Astrocyte (in vitro differentiated cells and primary cell): ENCODE data around the gene LYPD4. TPM values are rescaled to one million over a fixed set of nuclear protein-coding genes. Genes with fewer than 3 reads are reported as not detected.

Experiments
- DNase-seq: peaks from one replicate; pipeline ENCODE4 v3.0.0-alpha.2; 2010; ENCODE audit warnings: low read depth
- FAIRE-seq: peaks from 2 replicates; lab custom pipeline; 2011; peaks lifted over from hg19 to GRCh38; lab: Jason Lieb, UNC
- H2AFZ ChIP-seq: 2 replicates; pipeline ENCODE4 v1.6.0; 2012; ENCODE audit warnings: low read depth, low read length, inconsistent platforms
- H3K27ac ChIP-seq: 2 replicates; pipeline ENCODE4 v1.5.1; 2011; ENCODE audit warnings: low read depth, low read length, inconsistent platforms
- H3K27me3 ChIP-seq: 2 replicates; pipeline ENCODE4 v1.6.0; 2011; ENCODE audit warnings: low read length, inconsistent platforms; ENCODE audit not compliant: insufficient read depth
- H3K36me3 ChIP-seq: 2 replicates; pipeline ENCODE4 v1.5.1; 2011; ENCODE audit warnings: low read length, inconsistent platforms; ENCODE audit not compliant: insufficient read depth
- H3K4me1 ChIP-seq: 2 replicates; pipeline ENCODE4 v1.5.1; 2011; ENCODE audit warnings: low read length, inconsistent platforms; ENCODE audit not compliant: insufficient read depth
- H3K4me2 ChIP-seq: 2 replicates; pipeline ENCODE4 v1.6.0; 2012; ENCODE audit warnings: low read length, inconsistent platforms
- H3K4me3 ChIP-seq: 2 replicates; pipeline ENCODE4 v1.5.1; 2011; ENCODE audit warnings: low read depth, mild to moderate bottlenecking, low read length, inconsistent platforms; ENCODE audit not compliant: insufficient read depth
- H3K79me2 ChIP-seq: 2 replicates; pipeline ENCODE4 v1.6.0; 2012; ENCODE audit warnings: mild to moderate bottlenecking, low read length, inconsistent platforms; ENCODE audit not compliant: insufficient read depth
- H3K9ac ChIP-seq: 2 replicates; pipeline ENCODE4 v1.6.0; 2012; ENCODE audit warnings: mild to moderate bottlenecking, low read length, inconsistent platforms
- H3K9me3 ChIP-seq: 2 replicates; pipeline ENCODE4 v1.5.1; 2012; ENCODE audit warnings: low read depth, mild to moderate bottlenecking, low read length, inconsistent platforms; ENCODE audit not compliant: insufficient read depth
- H4K20me1 ChIP-seq: 2 replicates; pipeline ENCODE4 v1.6.0; 2012; ENCODE audit warnings: low read length, inconsistent platforms; ENCODE audit not compliant: insufficient read depth
- H3K27ac Mint-ChIP-seq: one replicate; pipeline ENCODE4 v1.8.0; 2021; ENCODE audit warnings: mild to moderate bottlenecking, mixed read lengths; ENCODE audit not compliant: unreplicated experiment
- H3K27me3 Mint-ChIP-seq: one replicate; pipeline ENCODE4 v1.8.0; 2021; ENCODE audit warnings: low read depth, mixed read lengths; ENCODE audit not compliant: unreplicated experiment
- H3K36me3 Mint-ChIP-seq: one replicate; pipeline ENCODE4 v1.8.0; 2021; ENCODE audit warnings: low read depth, mixed read lengths; ENCODE audit not compliant: unreplicated experiment
- H3K4me1 Mint-ChIP-seq: one replicate; pipeline ENCODE4 v1.8.0; 2021; ENCODE audit warnings: low read depth, mixed read lengths; ENCODE audit not compliant: unreplicated experiment
- H3K4me3 Mint-ChIP-seq: one replicate; pipeline ENCODE4 v1.8.0; 2021; ENCODE audit warnings: mild to moderate bottlenecking, moderate library complexity, mixed read lengths; ENCODE audit not compliant: unreplicated experiment
- H3K9me3 Mint-ChIP-seq: one replicate; pipeline ENCODE4 v1.8.0; 2021; ENCODE audit warnings: mild to moderate bottlenecking, mixed read lengths; ENCODE audit not compliant: unreplicated experiment
- CTCF ChIP-seq: IDR thresholded peaks from 2 replicates; pipeline ENCODE4 v1.5.1; 2011; ENCODE audit warnings: low read depth, mild to moderate bottlenecking, inconsistent platforms, low read length, moderate library complexity; ENCODE audit not compliant: insufficient read depth
- EZH2 ChIP-seq: IDR thresholded peaks from 2 replicates; pipeline ENCODE4 v1.6.1; 2012; ENCODE audit warnings: mild to moderate bottlenecking, low read length, inconsistent platforms; ENCODE audit not compliant: insufficient read depth
- total RNA-seq: library from RNA; stranded (reverse); gene quantifications from 2 replicates; pipeline ENCODE4 v1.2.1, GENCODE V29; 2021

LYPD4 gene
- total RNA-seq, 1 donor from 2014 or later, result not detected

- Histone ChIP-seq H2AFZ (no peak overlapping the region), H3K27ac (no peak overlapping the region), H3K79me2 (peaks cover 7% of the 10 kb centered on the region), H3K36me3 (no peaks in the 10 kb centered on the region), H3K9me3 (no peaks in the 10 kb centered on the region), H3K4me1 (peaks cover 5% of the 10 kb centered on the region), H3K27me3 (peaks cover 2% of the 10 kb centered on the region), H3K4me3 (no peak overlapping the region), H4K20me1 (no peaks in the 10 kb centered on the region), H3K9ac (no peak overlapping the region), H3K4me2 (no peak overlapping the region)
- peaks cover 7% of the 10 kb centered on the region for H3K27me3 Mint-ChIP-seq
- H3K36me3 Mint-ChIP-seq, result no peaks in the 10 kb centered on the region
- no peak overlapping the region for H3K4me3 Mint-ChIP-seq
- DNase-seq (no peak), FAIRE-seq (no peak)
- H3K27ac Mint-ChIP-seq, result no peak overlapping the region
- H3K9me3 Mint-ChIP-seq, result no peaks in the 10 kb centered on the region
- TF ChIP-seq EZH2, result no peak
- no peaks in the 10 kb centered on the region for H3K4me1 Mint-ChIP-seq
Measured at GRCh38 chr19:41879670-41880328, 35.3 kb upstream of the LYPD4 start.

- H3K4me2 ChIP-seq, result no peak overlapping the region
- H3K9ac ChIP-seq, result no peak overlapping the region
- FAIRE-seq (no peak), DNase-seq (no peak)
- H3K4me3 Mint-ChIP-seq, result no peak overlapping the region
- no peaks in the 10 kb centered on the region for H3K4me1 Mint-ChIP-seq
- no peak overlapping the region for H2AFZ ChIP-seq
- H3K27me3 ChIP-seq, result peaks cover 2% of the 10 kb centered on the region
- H3K36me3 Mint-ChIP-seq, result no peaks in the 10 kb centered on the region
- H3K27ac Mint-ChIP-seq, result no peak overlapping the region
- H3K27ac ChIP-seq, result no peak overlapping the region
- H3K4me1 ChIP-seq, result peaks cover 5% of the 10 kb centered on the region
- H3K27me3 Mint-ChIP-seq, result peaks cover 7% of the 10 kb centered on the region
- no peaks in the 10 kb centered on the region for H3K9me3 Mint-ChIP-seq
- H4K20me1 ChIP-seq, result no peaks in the 10 kb centered on the region
- H3K36me3 ChIP-seq, result no peaks in the 10 kb centered on the region
- no peaks in the 10 kb centered on the region for H3K9me3 ChIP-seq
- H3K4me3 ChIP-seq, result no peak overlapping the region
- TF ChIP-seq EZH2, result no peak
- no peak for TF ChIP-seq CTCF
- H3K79me2 ChIP-seq, result peaks cover under 1% of the 10 kb centered on the region
Measured at GRCh38 chr19:41879080-41879479, 34.6 kb upstream of the LYPD4 start.

GRCh38 chr19:41877916-41878905 is 33.7 kb upstream of the LYPD4 start:
- peaks cover 5% of the 10 kb centered on the region for H3K4me1 ChIP-seq
- H2AFZ ChIP-seq, result no peak overlapping the region
- H4K20me1 ChIP-seq, result no peaks in the 10 kb centered on the region
- H3K79me2 ChIP-seq, result no peaks in the 10 kb centered on the region
- H3K27me3 Mint-ChIP-seq, result peaks cover 7% of the 10 kb centered on the region
- no peak overlapping the region for H3K27ac Mint-ChIP-seq
- H3K36me3 ChIP-seq, result no peaks in the 10 kb centered on the region
- no peaks in the 10 kb centered on the region for H3K9me3 ChIP-seq
- H3K27ac ChIP-seq, result no peak overlapping the region
- no peaks in the 10 kb centered on the region for H3K36me3 Mint-ChIP-seq
- H3K4me1 Mint-ChIP-seq, result no peaks in the 10 kb centered on the region
- FAIRE-seq, result no peak
- TF ChIP-seq CTCF (no peak), EZH2 (no peak)
- H3K9ac ChIP-seq, result no peak overlapping the region
- H3K4me3 Mint-ChIP-seq, result no peak overlapping the region
- peaks cover 2% of the 10 kb centered on the region for H3K27me3 ChIP-seq
- no peaks in the 10 kb centered on the region for H3K9me3 Mint-ChIP-seq
- no peak overlapping the region for H3K4me3 ChIP-seq
- no peak overlapping the region for H3K4me2 ChIP-seq
- DNase-seq, result no peak
